Vagina (tissue), 2 donors: ENCODE results near the gene TCF25.

Experiments
- CTCF ChIP-seq, 3 experiments: fragments of 450-650 bp in 2 of 3; fragments of 200-600 bp in 1 of 3; sonication (generic) in 1 of 3; IDR thresholded peaks; one replicate each; pipeline ENCODE4 v1.5.1; 2017 to 2019; ENCODE audit warnings: antibody characterized with exemption in 3 of 3, mild to moderate bottlenecking in 2 of 3, moderate library complexity in 2 of 3
- POLR2A ChIP-seq, 2 donors: fragments of 450-650 bp; IDR thresholded peaks; one replicate each; pipeline ENCODE4 v1.6.1; 2017; ENCODE audit warnings: antibody characterized with exemption in 2 of 2, mild to moderate bottlenecking in 2 of 2, moderate library complexity in 2 of 2
- POLR2AphosphoS5 ChIP-seq, 2 donors: sonication (generic); formaldehyde crosslinking; IDR thresholded peaks; one replicate each; pipeline ENCODE4 v1.9.0; 2017; ENCODE audit warnings: antibody characterized with exemption in 2 of 2, mild to moderate bottlenecking in 2 of 2, low read depth in 1 of 2; ENCODE audit not compliant: insufficient read depth in 1 of 2

DNA sequence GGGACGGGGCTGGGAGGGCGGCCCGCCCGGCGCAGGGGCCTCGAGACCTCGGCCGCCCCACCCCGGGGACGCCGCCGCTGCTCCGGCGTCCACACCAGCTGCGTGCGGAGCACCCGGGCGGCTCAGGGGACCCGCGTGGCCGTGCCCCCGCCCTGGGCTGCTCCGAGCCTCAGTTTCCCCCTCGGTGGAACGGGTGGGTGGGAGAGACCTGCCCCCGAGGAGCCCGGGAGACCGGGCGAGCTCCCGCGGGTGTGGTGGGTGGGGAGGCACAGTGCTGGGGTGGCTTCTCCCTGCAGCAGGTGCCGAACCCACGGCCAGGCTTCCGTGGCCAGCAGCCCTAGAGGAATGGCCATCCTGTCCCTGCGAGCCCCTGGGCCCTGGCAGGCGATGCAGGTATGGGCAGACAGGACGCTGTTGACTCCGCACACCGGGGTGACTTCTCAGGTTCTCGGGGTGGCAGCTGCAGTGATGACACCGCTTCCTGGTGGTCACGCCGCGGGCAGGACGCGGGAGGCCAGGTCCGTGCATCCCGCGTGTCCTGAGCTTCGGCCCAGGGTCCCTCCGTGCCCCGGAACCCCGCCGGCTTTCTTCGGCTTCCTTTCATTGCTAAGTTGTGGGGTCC lies 75.8 kb downstream of the TCF25 start:
- TF ChIP-seq CTCF (IDR thresholded peaks at IDR 0.05) (no peak), POLR2A (IDR thresholded peaks at IDR 0.05) (no peak), POLR2AphosphoS5 (IDR thresholded peaks at IDR 0.05; ENCODE audit: insufficient read depth in 1 of 2, low read depth in 1 of 2) (no peak)
